GM19372 (cell line): Measurements from ENCODE around the gene ABCF2.

ENCODE experiments used
- ATAC-seq: cut with Tn5 transposase; IDR thresholded peaks from one replicate; pipeline ENCODE4 v1.9.1; 2021; ENCODE audit warnings: mild to moderate bottlenecking, low read depth, moderate library complexity; ENCODE audit not compliant: unreplicated experiment

The ABCF2 gene

GRCh38 chr7:151252961-151253711 lies 26.1 kb upstream of the ABCF2 start:
- ATAC-seq, result no peak

GRCh38 chr7:151252561-151252835 lies 25.5 kb upstream of the ABCF2 start:
- no peak for ATAC-seq

GRCh38 chr7:151251689-151252560 lies 24.9 kb upstream of the ABCF2 start:
- ATAC-seq, result no peak

GRCh38 chr7:151251328-151251688 lies 24.3 kb upstream of the ABCF2 start:
- ATAC-seq, result no peak

- no peak for ATAC-seq
These were observed 23.5 kb upstream of the ABCF2 start for GRCh38 chr7:151250181-151251132.

- no peak for ATAC-seq
These were observed 22.7 kb upstream of the ABCF2 start for GRCh38 chr7:151249732-151250072.

GRCh38 chr7:151249034-151249731 lies 22.2 kb upstream of the ABCF2 start:
- no peak for ATAC-seq

- no peak for ATAC-seq
These were observed 21.5 kb upstream of the ABCF2 start, which contains the start of gene SMARCD3 for GRCh38 chr7:151248346-151249033. TSS of gene SMARCD3 (minus strand) at chr7:151248694. CDS start at chr7:151248562, 132 bp downstream.

- ATAC-seq, result no peak
These were observed 20.8 kb upstream of the ABCF2 start for GRCh38 chr7:151247611-151248345.

GRCh38 chr7:151246851-151247580 lies 20.0 kb upstream of the ABCF2 start:
- no peak for ATAC-seq

- ATAC-seq, result no peak
These were observed 19.3 kb upstream of the ABCF2 start for GRCh38 chr7:151246102-151246850.

GRCh38 chr7:151245360-151246101 lies 18.5 kb upstream of the ABCF2 start:
- no peak for ATAC-seq

GRCh38 chr7:151244841-151245346 lies 17.9 kb upstream of the ABCF2 start:
- no peak for ATAC-seq

- ATAC-seq, result no peak
These were observed 17.3 kb upstream of the ABCF2 start for GRCh38 chr7:151244196-151244840.

GRCh38 chr7:151243408-151244195 lies 16.6 kb upstream of the ABCF2 start:
- peak; percentile 38 for ATAC-seq

GRCh38 chr7:151243045-151243349 lies 16.0 kb upstream of the ABCF2 start:
- ATAC-seq, result no peak
